ENCODE data around the gene MYT1.

GRCh38 chr20:64149141-64149540, 15.1 kb upstream of the MYT1 start:
- no peak for TF ChIP-seq EZH2 (IDR thresholded peaks at IDR 0.05; ENCODE audit: borderline replicate concordance, low read length)
- no peak for TF ChIP-seq CTCF (conservative IDR thresholded peaks at IDR 0.05 in 1 of 2, IDR thresholded peaks at IDR 0.05 in 1 of 2; ENCODE audit: extremely low read depth in 1 of 2, insufficient read depth in 1 of 2, low read depth in 1 of 2, low read length in 2 of 2)
